ENCODE results near the gene GPR146. TPM values are rescaled to one million over a fixed set of nuclear protein-coding genes. Genes with fewer than 3 reads are reported as not detected.

GPR146 gene
- total RNA-seq, 1 donor = 5.1 TPM

DNA sequence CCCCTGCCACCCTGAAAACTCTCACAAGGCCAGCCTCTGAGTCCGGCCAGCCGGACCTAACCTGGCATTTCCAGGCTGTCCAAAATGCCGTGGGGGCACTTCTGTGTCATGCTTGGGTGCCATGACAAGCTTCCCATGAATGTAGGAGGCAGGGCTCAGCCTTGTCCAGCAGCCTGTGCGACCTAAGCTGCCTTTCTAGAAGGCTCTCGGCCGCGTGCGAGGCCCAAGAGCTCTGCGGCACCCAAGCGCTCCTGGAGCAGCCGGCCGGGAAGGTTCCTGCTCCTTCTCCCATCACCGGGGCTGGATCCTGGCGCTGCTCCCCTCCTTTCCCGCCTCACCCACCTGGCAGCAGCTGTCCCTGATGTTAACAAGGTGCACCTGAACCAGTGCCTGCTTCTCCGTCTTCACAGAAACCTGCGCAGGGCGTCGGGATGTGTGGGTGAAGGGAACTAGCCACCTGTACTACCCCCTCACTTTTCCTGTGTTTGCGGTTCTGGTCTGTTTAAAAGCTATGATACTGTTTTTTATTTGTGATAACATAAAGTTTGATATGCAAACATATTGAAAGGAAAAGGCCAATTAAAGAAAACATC lies 49.7 kb downstream of the GPR146 start:
- peaks cover 2% of the 10 kb centered on the region for H3K4me1 ChIP-seq (ENCODE audit: insufficient read depth, low read length)
- peaks cover 3% of the 10 kb centered on the region for H3K36me3 ChIP-seq (ENCODE audit: insufficient read depth, low read length)
- peaks cover 15% of the 10 kb centered on the region for H4K20me1 ChIP-seq (ENCODE audit: insufficient read depth, low read length)
- DNase-seq (ENCODE audit: insufficient read length, low spot score, missing footprints) = no peak
- H3K27me3 ChIP-seq (ENCODE audit: insufficient read depth, low read length) = no peaks in the 10 kb centered on the region
- peaks cover 2% of the 10 kb centered on the region for H3K79me2 ChIP-seq (ENCODE audit: insufficient read depth, low read length)
- H3K9me3 ChIP-seq (ENCODE audit: low read depth, low read length) = no peaks in the 10 kb centered on the region
- TF ChIP-seq, protein P1, sequence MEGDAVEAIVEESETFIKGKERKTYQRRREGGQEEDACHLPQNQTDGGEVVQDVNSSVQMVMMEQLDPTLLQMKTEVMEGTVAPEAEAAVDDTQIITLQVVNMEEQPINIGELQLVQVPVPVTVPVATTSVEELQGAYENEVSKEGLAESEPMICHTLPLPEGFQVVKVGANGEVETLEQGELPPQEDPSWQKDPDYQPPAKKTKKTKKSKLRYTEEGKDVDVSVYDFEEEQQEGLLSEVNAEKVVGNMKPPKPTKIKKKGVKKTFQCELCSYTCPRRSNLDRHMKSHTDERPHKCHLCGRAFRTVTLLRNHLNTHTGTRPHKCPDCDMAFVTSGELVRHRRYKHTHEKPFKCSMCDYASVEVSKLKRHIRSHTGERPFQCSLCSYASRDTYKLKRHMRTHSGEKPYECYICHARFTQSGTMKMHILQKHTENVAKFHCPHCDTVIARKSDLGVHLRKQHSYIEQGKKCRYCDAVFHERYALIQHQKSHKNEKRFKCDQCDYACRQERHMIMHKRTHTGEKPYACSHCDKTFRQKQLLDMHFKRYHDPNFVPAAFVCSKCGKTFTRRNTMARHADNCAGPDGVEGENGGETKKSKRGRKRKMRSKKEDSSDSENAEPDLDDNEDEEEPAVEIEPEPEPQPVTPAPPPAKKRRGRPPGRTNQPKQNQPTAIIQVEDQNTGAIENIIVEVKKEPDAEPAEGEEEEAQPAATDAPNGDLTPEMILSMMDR (IDR thresholded peaks at IDR 0.05; ENCODE audit: extremely low read depth, low read depth, low read length) = no peak
- no peak overlapping the region for H3K27ac ChIP-seq (ENCODE audit: low read depth, low read length)
- no peak overlapping the region for H3K4me3 ChIP-seq (ENCODE audit: insufficient read depth, low read length)
- H2AFZ ChIP-seq (ENCODE audit: low read length) = no peak overlapping the region
- H3K4me2 ChIP-seq (ENCODE audit: insufficient read depth, low read length) = no peak overlapping the region

GRCh38 chr7:1094870-1095269 lies 50.5 kb downstream of the GPR146 start:
- DNase-seq (ENCODE audit: insufficient read length, low spot score, missing footprints) = no peak
- no peak overlapping the region for H3K4me2 ChIP-seq (ENCODE audit: insufficient read depth, low read length)
- no peaks in the 10 kb centered on the region for H3K9me3 ChIP-seq (ENCODE audit: low read depth, low read length)
- H2AFZ ChIP-seq (ENCODE audit: low read length) = no peak overlapping the region
- no peak overlapping the region for H3K4me3 ChIP-seq (ENCODE audit: insufficient read depth, low read length)
- no peak overlapping the region for H3K27ac ChIP-seq (ENCODE audit: low read depth, low read length)
- H4K20me1 ChIP-seq (ENCODE audit: insufficient read depth, low read length) = peaks cover 15% of the 10 kb centered on the region
- peaks cover 2% of the 10 kb centered on the region for H3K79me2 ChIP-seq (ENCODE audit: insufficient read depth, low read length)
- peaks cover 3% of the 10 kb centered on the region for H3K36me3 ChIP-seq (ENCODE audit: insufficient read depth, low read length)
- TF ChIP-seq, protein P1 (IDR thresholded peaks at IDR 0.05; ENCODE audit: extremely low read depth, low read depth, low read length) = no peak
- H3K27me3 ChIP-seq (ENCODE audit: insufficient read depth, low read length) = no peaks in the 10 kb centered on the region
- no peaks in the 10 kb centered on the region for H3K4me1 ChIP-seq (ENCODE audit: insufficient read depth, low read length)

- no peak for DNase-seq (ENCODE audit: insufficient read length, low spot score, missing footprints)
- Histone ChIP-seq H3K79me2 (ENCODE audit: insufficient read depth, low read length) (peaks cover 2% of the 10 kb centered on the region), H3K27ac (ENCODE audit: low read depth, low read length) (no peak overlapping the region), H3K36me3 (ENCODE audit: insufficient read depth, low read length) (peaks cover 3% of the 10 kb centered on the region), H4K20me1 (ENCODE audit: insufficient read depth, low read length) (peaks cover 17% of the 10 kb centered on the region), H3K27me3 (ENCODE audit: insufficient read depth, low read length) (no peaks in the 10 kb centered on the region), H3K4me3 (ENCODE audit: insufficient read depth, low read length) (no peak overlapping the region), H2AFZ (ENCODE audit: low read length) (no peak overlapping the region), H3K4me1 (ENCODE audit: insufficient read depth, low read length) (no peaks in the 10 kb centered on the region), H3K9me3 (ENCODE audit: low read depth, low read length) (no peaks in the 10 kb centered on the region), H3K4me2 (ENCODE audit: insufficient read depth, low read length) (no peak overlapping the region)
- TF ChIP-seq, protein P1 (IDR thresholded peaks at IDR 0.05; ENCODE audit: extremely low read depth, low read depth, low read length) = no peak
These were observed 51.3 kb downstream of the GPR146 start for GRCh38 chr7:1095621-1096155.

DNA sequence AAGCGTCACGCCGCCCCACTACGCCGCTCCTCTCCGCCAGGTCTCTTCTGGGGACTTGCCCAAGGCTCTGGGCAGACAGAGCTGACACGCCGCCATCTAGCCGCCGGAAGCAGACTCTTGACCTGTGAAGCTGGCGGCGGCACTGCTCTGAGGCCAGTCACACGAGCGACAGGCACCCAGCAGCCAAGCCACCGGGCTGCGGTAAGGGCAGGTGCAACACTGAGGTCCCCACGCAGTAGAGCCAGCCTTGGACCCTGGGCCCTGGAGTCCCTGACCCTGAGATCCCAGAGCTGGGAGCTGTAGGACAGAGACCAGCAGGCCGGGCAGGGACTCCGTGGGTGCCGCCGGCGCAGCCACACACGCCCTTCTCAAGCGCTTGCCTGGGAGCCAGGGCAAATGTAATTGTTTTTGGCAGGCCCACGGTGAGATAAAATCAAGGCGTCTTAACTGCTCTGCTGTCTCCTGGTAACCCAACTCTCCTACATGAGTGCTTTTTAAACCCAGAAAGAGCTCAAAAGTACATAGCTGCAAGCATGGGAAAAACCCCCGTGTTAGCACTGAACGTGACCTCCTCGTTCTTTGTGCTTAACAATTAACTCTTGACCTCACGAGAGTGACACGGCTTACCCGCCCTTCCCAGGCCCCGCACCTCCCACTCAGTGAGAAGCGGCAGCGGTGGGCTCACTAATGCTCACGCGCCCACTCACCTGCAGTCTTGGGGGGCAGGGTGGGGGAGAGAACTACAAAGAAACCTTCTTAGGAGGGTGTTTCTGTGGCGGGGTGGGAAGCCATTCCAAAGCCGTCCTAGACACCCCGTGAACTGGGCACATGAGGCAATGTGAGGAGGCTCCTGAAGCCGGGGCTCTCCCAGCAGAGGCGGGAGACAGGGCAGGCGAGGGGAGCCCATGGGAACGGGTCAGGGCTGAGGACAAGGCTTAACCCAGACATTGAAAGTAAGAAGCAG lies 52.1 kb downstream of the GPR146 start:
- H4K20me1 ChIP-seq (ENCODE audit: insufficient read depth, low read length) = peaks cover 25% of the 10 kb centered on the region
- no peaks in the 10 kb centered on the region for H3K27me3 ChIP-seq (ENCODE audit: insufficient read depth, low read length)
- H3K4me3 ChIP-seq (ENCODE audit: insufficient read depth, low read length) = no peak overlapping the region
- peaks cover 2% of the 10 kb centered on the region for H3K79me2 ChIP-seq (ENCODE audit: insufficient read depth, low read length)
- peaks cover 3% of the 10 kb centered on the region for H3K36me3 ChIP-seq (ENCODE audit: insufficient read depth, low read length)
- H3K4me1 ChIP-seq (ENCODE audit: insufficient read depth, low read length) = peaks cover under 1% of the 10 kb centered on the region
- H3K9me3 ChIP-seq (ENCODE audit: low read depth, low read length) = no peaks in the 10 kb centered on the region
- H3K27ac ChIP-seq (ENCODE audit: low read depth, low read length) = no peak overlapping the region
- no peak overlapping the region for H2AFZ ChIP-seq (ENCODE audit: low read length)
- H3K4me2 ChIP-seq (ENCODE audit: insufficient read depth, low read length) = no peak overlapping the region
- TF ChIP-seq, protein P1 (IDR thresholded peaks at IDR 0.05; ENCODE audit: extremely low read depth, low read depth, low read length) = no peak
- no peak for DNase-seq (ENCODE audit: insufficient read length, low spot score, missing footprints)

Data from osteoblast (primary cell).